HCT116 (cell line): Measurements from ENCODE around the gene SPDYE16.
"Not testable (repeated sequence)": the region's sequence is repeated elsewhere in the genome, so short reads cannot be mapped to it uniquely, and the experiment has no call there.

Experiments
- CTCF ChIP-seq, 3 experiments: fragments of 200-600 bp in 1 of 3; sonication (generic) in 1 of 3; IDR thresholded peaks in 2 of 3; conservative IDR thresholded peaks in 1 of 3; 2 replicates each; pipeline ENCODE4 v1.5.1; 2012 to 2017; ENCODE audit warnings: low read depth in 2 of 3, low read length in 2 of 3, antibody characterized with exemption in 1 of 3, borderline replicate concordance in 1 of 3, control low read depth in 1 of 3, mild to moderate bottlenecking in 1 of 3, mixed read lengths in 1 of 3, mixed run types in 1 of 3, moderate library complexity in 1 of 3; ENCODE audit not compliant: insufficient read depth in 1 of 3
- POLR2A ChIP-seq: IDR thresholded peaks from 2 replicates; pipeline ENCODE4 v1.7.0; 2011; ENCODE audit warnings: borderline replicate concordance; ENCODE audit not compliant: insufficient read depth, insufficient read length; ENCODE audit errors: extremely low read depth

GRCh38 chr7:76502224-76502623, 40.9 kb downstream of the SPDYE16 start:
- TF ChIP-seq POLR2A; CTCF (IDR thresholded peaks at IDR 0.05 in 2 of 3, conservative IDR thresholded peaks at IDR 0.05 in 1 of 3; ENCODE audit: borderline replicate concordance in 1 of 3, insufficient read depth in 1 of 3, low read depth in 2 of 3, low read length in 2 of 3): not testable (repeated sequence)
